ENCODE measurements around the gene CFAP73.

DNA sequence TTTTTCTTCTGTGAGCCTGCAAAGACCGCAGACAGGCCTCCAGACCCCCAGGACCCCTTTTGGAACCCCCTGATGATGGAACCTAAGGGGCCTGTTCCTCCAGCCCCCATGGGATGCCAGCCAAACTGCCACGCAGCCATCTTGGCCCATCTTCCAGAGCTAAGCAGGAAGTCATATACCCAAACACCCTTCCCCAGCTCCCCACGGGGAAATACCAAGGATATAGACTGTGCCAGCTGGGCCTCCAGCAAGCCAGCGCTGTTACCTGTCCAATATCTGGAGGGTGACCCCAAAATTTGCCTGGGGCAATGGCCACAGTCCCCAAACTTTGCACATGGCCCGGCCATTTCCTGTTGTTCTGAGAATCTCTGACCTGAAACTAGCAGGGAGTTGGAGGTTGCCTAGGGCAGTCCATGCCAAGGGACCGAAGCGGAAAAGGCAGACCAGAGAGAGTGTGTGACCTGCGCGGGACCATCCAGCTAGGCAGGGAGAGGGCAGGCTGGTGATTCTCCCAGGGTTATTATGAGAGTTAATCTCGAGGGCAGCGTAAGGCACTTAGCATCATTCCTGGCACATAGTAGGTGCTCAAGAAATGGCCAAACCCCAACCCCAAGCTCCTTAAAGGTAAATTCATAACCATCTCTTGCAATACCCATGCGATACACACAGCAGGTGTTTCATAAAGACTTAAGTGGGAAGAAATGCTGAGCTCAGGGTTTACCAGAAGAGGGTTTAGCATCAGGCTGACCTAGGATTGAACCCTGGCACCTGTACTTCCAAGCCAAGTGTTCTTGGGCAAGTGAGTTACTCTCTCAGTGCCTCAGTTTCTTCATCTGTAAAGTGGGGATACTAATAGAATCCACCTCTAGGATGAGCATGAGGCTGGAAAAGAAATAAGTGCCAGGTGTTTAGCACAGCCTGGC is 11.4 kb upstream of the CFAP73 start:
- TF ChIP-seq CTCF (IDR thresholded peaks at IDR 0.05): no peak
- TF ChIP-seq POLR2A (IDR thresholded peaks at IDR 0.05): no peak
- TF ChIP-seq POLR2AphosphoS5 (IDR thresholded peaks at IDR 0.05): no peak
